ENCODE results near the gene ING4. TPM values are rescaled to one million over a fixed set of nuclear protein-coding genes. Genes with fewer than 3 reads are reported as not detected.
A peak's percentile ranks its signal among the peaks of the same experiment; 100 is the strongest.

The ING4 gene
- total RNA-seq, 2 experiments from 2014 or later, result 14.9 to 17.6 TPM

GRCh38 chr12:6697584-6698351 lies 34.8 kb upstream of the ING4 start:
- ChIA-PET POLR2A (interaction anchor here (0.7 kb wide), 1 partner anchor 255 kb away, joined by 3 read pairs; no protein-coding TSS in a partner anchor), CTCF (interaction anchor here (0.6 to 1.1 kb wide), 2 partner anchors 62 to 138 kb away, joined by 3 to 6 read pairs; no protein-coding TSS in a partner anchor)
- Mint-ChIP-seq H3K4me3 (no peak overlapping the region), H3K9me3 (ENCODE audit: low read depth) (no peaks in the 10 kb centered on the region), H3K4me1 (peaks cover 10% of the 10 kb centered on the region), H3K36me3 (ENCODE audit: low read depth) (no peaks in the 10 kb centered on the region), H3K27ac (no peak overlapping the region), H3K27me3 (peaks cover 29% of the 10 kb centered on the region)
- intact Hi-C loops (cut with DNase I, micrococcal nuclease), result loop anchor here in 1 of 2 experiments (1.0 kb wide), 1 partner anchor 80 kb away; no protein-coding TSS in a partner anchor
- peak; percentile 51 for DNase-seq
- ATAC-seq, result no peak

GRCh38 chr12:6696690-6697583 lies 34.0 kb upstream of the ING4 start:
- ATAC-seq, result no peak
- CTCF ChIA-PET, result interaction anchor here (0.7 to 1.1 kb wide), 3 partner anchors 63 to 227 kb away, joined by 3 to 6 read pairs (median 3); no protein-coding TSS in a partner anchor

GRCh38 chr12:6695313-6696045 lies 32.6 kb upstream of the ING4 start:
- ChIA-PET POLR2A (no interaction called here), CTCF (interaction anchor here (0.6 to 1.2 kb wide), 4 partner anchors 24 to 293 kb away, joined by 3 read pairs; no protein-coding TSS in a partner anchor)
- Mint-ChIP-seq H3K9me3 (ENCODE audit: low read depth) (no peaks in the 10 kb centered on the region), H3K36me3 (ENCODE audit: low read depth) (no peaks in the 10 kb centered on the region), H3K4me1 (peaks cover 6% of the 10 kb centered on the region), H3K27ac (no peak overlapping the region), H3K4me3 (no peak overlapping the region), H3K27me3 (peaks cover 12% of the 10 kb centered on the region)
- no peak for DNase-seq
- ATAC-seq, result no peak
- intact Hi-C loops (cut with DNase I, micrococcal nuclease), result no loop called here

More at GRCh38 chr12:6696690-6697583, 34.0 kb upstream of the ING4 start:
- DNase-seq, result no peak
- no peak overlapping the region for H3K27ac Mint-ChIP-seq
- no peak overlapping the region for H3K4me3 Mint-ChIP-seq
- H3K4me1 Mint-ChIP-seq, result peaks cover 10% of the 10 kb centered on the region
- H3K27me3 Mint-ChIP-seq, result peaks cover 25% of the 10 kb centered on the region
- POLR2A ChIA-PET, result no interaction called here
- H3K9me3 Mint-ChIP-seq (ENCODE audit: low read depth), result no peaks in the 10 kb centered on the region
- intact Hi-C loops (cut with DNase I, micrococcal nuclease), result no loop called here
- no peaks in the 10 kb centered on the region for H3K36me3 Mint-ChIP-seq (ENCODE audit: low read depth)

GRCh38 chr12:6694701-6695100 lies 31.8 kb upstream of the ING4 start:
- Mint-ChIP-seq H3K4me1 (peaks cover 8% of the 10 kb centered on the region), H3K9me3 (ENCODE audit: low read depth) (no peaks in the 10 kb centered on the region), H3K4me3 (no peak overlapping the region), H3K27me3 (peaks cover 11% of the 10 kb centered on the region), H3K36me3 (ENCODE audit: low read depth) (no peaks in the 10 kb centered on the region), H3K27ac (no peak overlapping the region)
- intact Hi-C loops (cut with DNase I, micrococcal nuclease), result no loop called here
- ChIA-PET CTCF (interaction anchor here (1.2 kb wide), 1 partner anchor 131 kb away, joined by 3 read pairs; no protein-coding TSS in a partner anchor), POLR2A (no interaction called here)
- no peak for DNase-seq
- no peak for ATAC-seq

- Mint-ChIP-seq H3K36me3 (ENCODE audit: low read depth) (no peaks in the 10 kb centered on the region), H3K9me3 (ENCODE audit: low read depth) (no peaks in the 10 kb centered on the region), H3K4me3 (no peak overlapping the region), H3K27ac (no peak overlapping the region), H3K4me1 (peaks cover 3% of the 10 kb centered on the region), H3K27me3 (peaks cover 5% of the 10 kb centered on the region)
- ChIA-PET CTCF (interaction anchor here (0.9 to 1.1 kb wide), 3 partner anchors 9 to 83 kb away, joined by 3 read pairs; partner anchors contain the start of gene MLF2), POLR2A (no interaction called here)
- ATAC-seq (no peak), DNase-seq (no peak)
- intact Hi-C loops (cut with DNase I, micrococcal nuclease), result no loop called here
Observed at GRCh38 chr12:6693832-6694355, 31.0 kb upstream of the ING4 start.

- DNase-seq (no peak), ATAC-seq (no peak)
- H3K9me3 Mint-ChIP-seq (ENCODE audit: low read depth), result no peaks in the 10 kb centered on the region
- no peak overlapping the region for H3K27ac Mint-ChIP-seq
- POLR2A ChIA-PET, result interaction anchor here (0.7 to 0.9 kb wide), 2 partner anchors 16 to 178 kb away, joined by 3 to 4 read pairs; no protein-coding TSS in a partner anchor
- H3K4me3 Mint-ChIP-seq, result no peak overlapping the region
- no peaks in the 10 kb centered on the region for H3K27me3 Mint-ChIP-seq
- intact Hi-C loops (cut with DNase I, micrococcal nuclease), result no loop called here
- H3K4me1 Mint-ChIP-seq, result peaks cover 7% of the 10 kb centered on the region
- CTCF ChIA-PET, result interaction anchor here (0.6 to 1.1 kb wide), 7 partner anchors 8 to 96 kb away, joined by 3 read pairs; partner anchors contain the start of gene MLF2
- H3K36me3 Mint-ChIP-seq (ENCODE audit: low read depth), result peaks cover 5% of the 10 kb centered on the region
Observed at GRCh38 chr12:6692888-6693287, 30.0 kb upstream of the ING4 start.

GRCh38 chr12:6691473-6691872 lies 28.6 kb upstream of the ING4 start:
- H3K4me3 Mint-ChIP-seq, result no peak overlapping the region
- H3K27me3 Mint-ChIP-seq, result no peaks in the 10 kb centered on the region
- ChIA-PET CTCF (interaction anchor here (0.6 kb wide), 1 partner anchor 9 kb away, joined by 3 read pairs; no protein-coding TSS in a partner anchor), POLR2A (no interaction called here)
- peaks cover 17% of the 10 kb centered on the region for H3K36me3 Mint-ChIP-seq (ENCODE audit: low read depth)
- H3K27ac Mint-ChIP-seq, result no peak overlapping the region
- ATAC-seq (no peak), DNase-seq (no peak)
- intact Hi-C loops (cut with DNase I, micrococcal nuclease), result no loop called here
- peaks cover 22% of the 10 kb centered on the region for H3K4me1 Mint-ChIP-seq
- no peaks in the 10 kb centered on the region for H3K9me3 Mint-ChIP-seq (ENCODE audit: low read depth)

- H3K4me3 Mint-ChIP-seq, result peak within 1 kb of the TSS; percentile 86
- H3K27ac Mint-ChIP-seq, result peak within 1 kb of the TSS; percentile 92
- POLR2A ChIA-PET, result interaction anchor here (0.6 to 2.2 kb wide), 22 partner anchors 10 to 448 kb away, joined by 3 to 27 read pairs (median 5); partner anchors contain the start of genes C12orf57, CDCA3, COPS7A and GAPDH
- CTCF ChIA-PET, result interaction anchor here (0.6 to 1.8 kb wide), 18 partner anchors 10 to 180 kb away, joined by 3 to 11 read pairs (median 4); partner anchors contain the start of genes CDCA3, COPS7A, MLF2 and USP5
- DNase-seq, result peak; percentile 96
- intact Hi-C loops (cut with DNase I, micrococcal nuclease), result loop anchor here (1.0 to 5.0 kb wide), 19 partner anchors 26 to 281 kb away; partner anchors contain the start of genes CHD4 (in 2 of the 2), COPS7A (in 2 of the 2), ING4 (in 2 of the 2) and MLF2 (in 2 of the 2)
- H3K9me3 Mint-ChIP-seq (ENCODE audit: low read depth), result no peaks in the 10 kb centered on the region
- H3K36me3 Mint-ChIP-seq (ENCODE audit: low read depth), result peaks cover 30% of the 10 kb centered on the region
- H3K4me1 Mint-ChIP-seq, result peaks cover 41% of the 10 kb centered on the region
- H3K27me3 Mint-ChIP-seq, result no peaks in the 10 kb centered on the region
- peak; percentile 84 for ATAC-seq
Observed at GRCh38 chr12:6688999-6689882, 26.3 kb upstream of the ING4 start, which contains the start of gene ZNF384. Gene ZNF384 (minus strand): TSS chr12:6689375. CDS start chr12:6679520, 9,855 bp downstream.

- ATAC-seq, result peak; percentile 6
- Mint-ChIP-seq H3K4me1 (peaks cover 43% of the 10 kb centered on the region), H3K4me3 (peak overlapping the region; percentile 86), H3K9me3 (ENCODE audit: low read depth) (no peaks in the 10 kb centered on the region), H3K36me3 (ENCODE audit: low read depth) (peaks cover 31% of the 10 kb centered on the region), H3K27ac (peak overlapping the region; percentile 92), H3K27me3 (no peaks in the 10 kb centered on the region)
- DNase-seq, result peak; percentile 60
- intact Hi-C loops (cut with DNase I, micrococcal nuclease), result loop anchor here (2.0 to 5.0 kb wide), 5 partner anchors 81 to 218 kb away; partner anchors contain the start of genes CHD4 (in 1 of the 2), IFFO1 (in 1 of the 2), NOP2 (in 1 of the 2) and VAMP1 (in 1 of the 2)
- ChIA-PET POLR2A (interaction anchor here (0.6 to 2.2 kb wide), 13 partner anchors 21 to 232 kb away, joined by 3 to 27 read pairs (median 7); partner anchors contain the start of genes CDCA3, COPS7A, GAPDH and MLF2), CTCF (interaction anchor here (0.6 to 1.8 kb wide), 12 partner anchors 23 to 181 kb away, joined by 3 to 11 read pairs (median 4); partner anchors contain the start of genes CDCA3, COPS7A, MLF2 and USP5)
Observed at GRCh38 chr12:6688543-6688998, 25.7 kb upstream of the ING4 start.

Measured in activated CD4-positive, alpha-beta T cell treated with anti-CD3 and anti-CD28 coated beads for 36 hours (primary cell).